Fibroblast of villous mesenchyme (primary cell): Measurements from ENCODE around the gene LASP1. TPM values are rescaled to one million over a fixed set of nuclear protein-coding genes. Genes with fewer than 3 reads are reported as not detected.
A peak's percentile ranks its signal among the peaks of the same experiment; 100 is the strongest.

ENCODE experiments used
- DNase-seq: peaks from one replicate; pipeline ENCODE4 v3.0.0-alpha.2; 2010; ENCODE audit warnings: low read depth
- H3K4me3 ChIP-seq: 2 replicates; pipeline ENCODE4 v1.5.1; 2011; ENCODE audit warnings: low read depth, mild to moderate bottlenecking, low read length
- CTCF ChIP-seq: IDR thresholded peaks from 2 replicates; pipeline ENCODE4 v1.5.1; 2012; ENCODE audit warnings: low read depth, mild to moderate bottlenecking, low read length; ENCODE audit not compliant: insufficient read depth
- total RNA-seq: library from RNA; depleted of rRNA; stranded (reverse); fragments of >200 nt; gene quantifications from 2 replicates; pipeline ENCODE4 v1.2.3, GENCODE V29; 2012

The LASP1 gene, protein sequence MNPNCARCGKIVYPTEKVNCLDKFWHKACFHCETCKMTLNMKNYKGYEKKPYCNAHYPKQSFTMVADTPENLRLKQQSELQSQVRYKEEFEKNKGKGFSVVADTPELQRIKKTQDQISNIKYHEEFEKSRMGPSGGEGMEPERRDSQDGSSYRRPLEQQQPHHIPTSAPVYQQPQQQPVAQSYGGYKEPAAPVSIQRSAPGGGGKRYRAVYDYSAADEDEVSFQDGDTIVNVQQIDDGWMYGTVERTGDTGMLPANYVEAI
- 355 and 475 TPM in 2 replicates for total RNA-seq

DNA sequence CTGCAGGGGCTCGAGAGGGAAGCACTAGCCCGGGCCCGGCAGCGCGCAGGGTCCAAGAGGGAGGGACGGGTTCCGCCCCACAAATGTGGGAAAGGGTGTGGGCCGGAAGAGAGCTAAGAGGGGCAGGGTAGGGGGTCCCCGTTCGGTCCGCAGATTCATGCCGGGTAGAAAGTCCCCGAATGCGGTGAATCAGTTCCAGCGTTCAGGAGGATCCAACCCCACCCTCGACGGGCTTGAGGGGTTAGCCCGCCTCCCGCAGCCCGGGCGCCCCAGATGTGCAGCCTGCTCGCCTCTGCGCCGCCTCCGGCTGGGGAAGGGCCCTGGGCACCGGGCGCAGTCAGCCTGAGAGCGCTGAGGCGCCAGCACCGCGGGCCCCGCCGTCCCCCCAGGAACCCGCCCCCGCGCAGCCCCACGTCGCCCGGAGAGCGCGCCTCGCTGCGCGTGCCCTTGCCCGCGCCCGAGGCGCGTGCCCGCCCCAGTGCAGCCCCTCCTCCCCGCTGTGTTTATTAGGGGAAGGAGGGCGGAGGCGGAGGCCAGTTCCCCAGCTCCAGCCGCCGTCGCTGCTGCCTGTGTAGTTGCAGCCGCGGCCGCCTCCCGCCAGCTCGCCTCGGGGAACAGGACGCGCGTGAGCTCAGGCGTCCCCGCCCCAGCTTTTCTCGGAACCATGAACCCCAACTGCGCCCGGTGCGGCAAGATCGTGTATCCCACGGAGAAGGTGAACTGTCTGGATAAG lies at the start of gene LASP1:
LASP1 (plus strand) TSS at position 533 of the 733 bp plus-strand sequence; CDS start at position 665, 132 bp downstream.
- DNase-seq = peak; percentile 90
- no peak for TF ChIP-seq CTCF
- H3K4me3 ChIP-seq = peak within 1 kb of the TSS; percentile 100

- no peak for TF ChIP-seq CTCF
- peak; percentile 97 for DNase-seq
- H3K4me3 ChIP-seq = peak within 1 kb of the TSS; percentile 73
These were observed 44.7 kb upstream of the LASP1 start, which contains the start of gene CWC25 for GRCh38 chr17:38824899-38825761. Gene CWC25 (minus strand): TSS chr17:38825321. CDS start chr17:38825183, 138 bp downstream.

- no peak for DNase-seq
- H3K4me3 ChIP-seq = peak overlapping the region; percentile 73
- no peak for TF ChIP-seq CTCF
These were observed 44.1 kb upstream of the LASP1 start for GRCh38 chr17:38825762-38826247.

- no peak overlapping the region for H3K4me3 ChIP-seq
- DNase-seq = peak; percentile 52
- TF ChIP-seq CTCF = no peak
These were observed 25.5 kb upstream of the LASP1 start for GRCh38 chr17:38844261-38844757.

GRCh38 chr17:38848557-38848891 lies 21.3 kb upstream of the LASP1 start:
- no peak for TF ChIP-seq CTCF
- no peak for DNase-seq
- H3K4me3 ChIP-seq = no peak overlapping the region

DNA sequence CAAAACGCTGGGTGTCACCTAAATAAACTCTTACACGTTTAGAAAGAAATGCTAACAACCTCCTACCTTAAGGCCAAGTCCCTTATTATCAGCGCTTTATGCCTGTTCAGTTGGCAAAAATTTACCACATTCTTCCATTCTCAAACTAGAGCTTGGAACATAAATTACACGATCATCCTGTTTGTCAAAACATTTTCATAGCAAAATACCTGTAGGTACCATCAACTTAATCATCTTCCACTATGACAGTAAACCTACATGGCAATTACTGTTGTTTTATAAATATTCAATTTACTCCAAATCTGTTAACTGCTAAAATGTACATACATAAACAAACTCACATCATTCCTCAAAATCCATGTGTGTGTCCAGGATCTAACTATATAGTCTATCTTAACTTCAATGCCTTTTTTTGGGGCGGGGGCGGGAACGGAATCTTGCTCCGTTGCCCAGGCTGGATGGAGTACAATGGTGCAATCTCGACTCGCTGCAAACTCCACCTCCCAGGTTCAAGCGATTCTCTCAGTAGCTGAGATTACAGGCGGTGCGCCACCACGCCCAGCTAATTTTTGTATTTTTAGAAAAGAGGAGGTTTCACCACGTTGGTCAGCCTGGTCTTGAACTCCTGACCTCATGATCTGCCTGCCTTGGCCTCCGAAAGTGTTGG lies 20.8 kb upstream of the LASP1 start:
- DNase-seq = no peak
- no peak for TF ChIP-seq CTCF
- no peak overlapping the region for H3K4me3 ChIP-seq
